ENCODE results near the gene AQP11. TPM values are rescaled to one million over a fixed set of nuclear protein-coding genes. Genes with fewer than 3 reads are reported as not detected.

AQP11 gene
- polyA plus RNA-seq, 1 donor from 2014 or later: 7.4 TPM

GRCh38 chr11:77559686-77560401 lies 29.9 kb upstream of the AQP11 start:
- H3K4me2 ChIP-seq (ENCODE audit: low read length): no peak overlapping the region
- no peak overlapping the region for H3K27ac ChIP-seq (ENCODE audit: low read length)
- H3K9ac ChIP-seq (ENCODE audit: low read length): no peak overlapping the region
- no peaks in the 10 kb centered on the region for H3K36me3 ChIP-seq (ENCODE audit: insufficient read depth, low read length)
- H2AFZ ChIP-seq (ENCODE audit: low read depth, low read length): no peak overlapping the region
- H3F3A ChIP-seq (ENCODE audit: insufficient read depth, low read length, poor library complexity, severe bottlenecking): no peaks in the 10 kb centered on the region
- no peaks in the 10 kb centered on the region for H4K20me1 ChIP-seq (ENCODE audit: insufficient read depth)
- TF ChIP-seq SMC3 (conservative IDR thresholded peaks at IDR 0.05; ENCODE audit: poor library complexity): no peak
- no peak for TF ChIP-seq EP300 (conservative IDR thresholded peaks at IDR 0.05; ENCODE audit: poor library complexity, severe bottlenecking)
- no peak for TF ChIP-seq TAF1 (IDR thresholded peaks at IDR 0.05; ENCODE audit: low read depth)
- no peak for TF ChIP-seq RAD21 (conservative IDR thresholded peaks at IDR 0.05)
- no peak for TF ChIP-seq POLR2AphosphoS5 (IDR thresholded peaks at IDR 0.05)
- no peak for TF ChIP-seq MXI1 (conservative IDR thresholded peaks at IDR 0.05; ENCODE audit: poor library complexity, severe bottlenecking)
- TF ChIP-seq REST (IDR thresholded peaks at IDR 0.05; ENCODE audit: borderline replicate concordance): no peak
- TF ChIP-seq CTCF (IDR thresholded peaks at IDR 0.05; ENCODE audit: poor library complexity, severe bottlenecking): no peak
- TF ChIP-seq EZH2 (IDR thresholded peaks at IDR 0.05; ENCODE audit: borderline replicate concordance, insufficient read depth, low read length, poor library complexity, severe bottlenecking): no peak
- H3K9me2 ChIP-seq (ENCODE audit: insufficient read depth, low read length): no peaks in the 10 kb centered on the region
- no peak overlapping the region for H3K4me3 ChIP-seq (ENCODE audit: low read length)
- no peaks in the 10 kb centered on the region for H3K27me3 ChIP-seq (ENCODE audit: insufficient read depth, low read depth, low read length)
- no peaks in the 10 kb centered on the region for H3K9me3 ChIP-seq (ENCODE audit: low read length)
- no peaks in the 10 kb centered on the region for H3K79me2 ChIP-seq (replicated peaks; ENCODE audit: insufficient read depth, low read length)

GRCh38 chr11:77560605-77561004 lies 29.1 kb upstream of the AQP11 start:
- Histone ChIP-seq H3K9ac (ENCODE audit: low read length) (no peak overlapping the region), H3K27me3 (ENCODE audit: insufficient read depth, low read depth, low read length) (no peaks in the 10 kb centered on the region), H3K79me2 (replicated peaks; ENCODE audit: insufficient read depth, low read length) (no peaks in the 10 kb centered on the region), H3K4me2 (ENCODE audit: low read length) (no peak overlapping the region), H3K27ac (ENCODE audit: low read length) (no peak overlapping the region), H3K4me3 (ENCODE audit: low read length) (no peak overlapping the region), H2AFZ (ENCODE audit: low read depth, low read length) (no peak overlapping the region), H3K9me2 (ENCODE audit: insufficient read depth, low read length) (no peaks in the 10 kb centered on the region), H3K36me3 (ENCODE audit: insufficient read depth, low read length) (no peaks in the 10 kb centered on the region), H4K20me1 (ENCODE audit: insufficient read depth) (no peaks in the 10 kb centered on the region), H3K9me3 (ENCODE audit: low read length) (no peaks in the 10 kb centered on the region), H3F3A (ENCODE audit: insufficient read depth, low read length, poor library complexity, severe bottlenecking) (no peaks in the 10 kb centered on the region)
- TF ChIP-seq TAF1 (IDR thresholded peaks at IDR 0.05; ENCODE audit: low read depth): no peak
- no peak for TF ChIP-seq SMC3 (conservative IDR thresholded peaks at IDR 0.05; ENCODE audit: poor library complexity)
- no peak for TF ChIP-seq EP300 (conservative IDR thresholded peaks at IDR 0.05; ENCODE audit: poor library complexity, severe bottlenecking)
- TF ChIP-seq RAD21 (conservative IDR thresholded peaks at IDR 0.05): no peak
- TF ChIP-seq CTCF (IDR thresholded peaks at IDR 0.05; ENCODE audit: poor library complexity, severe bottlenecking): no peak
- TF ChIP-seq EZH2 (IDR thresholded peaks at IDR 0.05; ENCODE audit: borderline replicate concordance, insufficient read depth, low read length, poor library complexity, severe bottlenecking): no peak
- no peak for TF ChIP-seq REST (IDR thresholded peaks at IDR 0.05; ENCODE audit: borderline replicate concordance)
- no peak for TF ChIP-seq POLR2AphosphoS5 (IDR thresholded peaks at IDR 0.05)
- no peak for TF ChIP-seq MXI1 (conservative IDR thresholded peaks at IDR 0.05; ENCODE audit: poor library complexity, severe bottlenecking)
